ENCODE measurements around the gene ZNF747. TPM values are rescaled to one million over a fixed set of nuclear protein-coding genes. Genes with fewer than 3 reads are reported as not detected.

ZNF747 gene
- total and polyA plus RNA-seq, 3 experiments from 2014 or later = 8.4 to 17.0 (median 13.5) TPM

GRCh38 chr16:30519120-30520049 lies 15.3 kb downstream of the ZNF747 start:
- no peaks in the 10 kb centered on the region for H3K4me1 ChIP-seq (ENCODE audit: insufficient read depth, low read length)
- H3K36me3 ChIP-seq (ENCODE audit: insufficient read depth, low read length) = peaks cover 51% of the 10 kb centered on the region
- H3K27ac Mint-ChIP-seq = peak overlapping the region; percentile 20 to 94 (median 65)
- H3K4me3 ChIP-seq (ENCODE audit: low read length) = no peak overlapping the region
- H3K4me1 Mint-ChIP-seq = peaks cover 13 to 29% (median 20%) of the 10 kb centered on the region in 3 donors
- H3K9me3 Mint-ChIP-seq = no peaks in the 10 kb centered on the region
- no peaks in the 10 kb centered on the region for H3K9me3 ChIP-seq (ENCODE audit: low read length)
- ChIA-PET CTCF (interaction anchor here (0.8 to 1.5 kb wide), 3 partner anchors 9 to 38 kb away, joined by 3 to 4 read pairs (median 3); no protein-coding TSS in a partner anchor), POLR2A (interaction anchor here (1.2 kb wide), 1 partner anchor 40 kb away, joined by 6 read pairs; no protein-coding TSS in a partner anchor)
- H3K27me3 ChIP-seq (ENCODE audit: insufficient read depth, low read length, poor library complexity, severe bottlenecking) = no peaks in the 10 kb centered on the region
- DNase-seq = peak in 1 of 5 donors; percentile 16
- no peak overlapping the region for H3K27ac ChIP-seq (ENCODE audit: low read depth, low read length)
- H3K4me3 Mint-ChIP-seq = peak overlapping the region in 5 of 7 donors; percentile 8 to 59 (median 15)
- peaks cover 11 to 77% (median 13%) of the 10 kb centered on the region in 3 donors for H3K36me3 Mint-ChIP-seq
- peaks cover 0 to 1% of the 10 kb centered on the region in 2 donors for H3K27me3 Mint-ChIP-seq

- H3K9me3 ChIP-seq (ENCODE audit: low read length) = no peaks in the 10 kb centered on the region
- no peak for DNase-seq
- Mint-ChIP-seq H3K4me1 (peaks cover 13 to 31% (median 20%) of the 10 kb centered on the region in 3 donors), H3K27me3 (peaks cover 0 to 1% of the 10 kb centered on the region in 2 donors), H3K36me3 (peaks cover 13 to 84% (median 16%) of the 10 kb centered on the region in 3 donors), H3K27ac (peak overlapping the region in 5 of 8 donors; percentile 42 to 93 (median 52)), H3K4me3 (peak overlapping the region in 1 of 7 donors; percentile 28), H3K9me3 (no peaks in the 10 kb centered on the region)
- no peak overlapping the region for H3K27ac ChIP-seq (ENCODE audit: low read depth, low read length)
- H3K4me3 ChIP-seq (ENCODE audit: low read length) = no peak overlapping the region
- ChIA-PET POLR2A (interaction anchor here (0.6 to 1.7 kb wide), 4 partner anchors 9 to 59 kb away, joined by 3 to 6 read pairs (median 4); no protein-coding TSS in a partner anchor), CTCF (interaction anchor here (1.2 to 1.5 kb wide), 2 partner anchors 17 to 39 kb away, joined by 3 to 4 read pairs; no protein-coding TSS in a partner anchor)
- no peaks in the 10 kb centered on the region for H3K27me3 ChIP-seq (ENCODE audit: insufficient read depth, low read length, poor library complexity, severe bottlenecking)
- no peaks in the 10 kb centered on the region for H3K4me1 ChIP-seq (ENCODE audit: insufficient read depth, low read length)
- peaks cover 55% of the 10 kb centered on the region for H3K36me3 ChIP-seq (ENCODE audit: insufficient read depth, low read length)
These were observed 16.1 kb downstream of the ZNF747 start for GRCh38 chr16:30518552-30518951.

DNA sequence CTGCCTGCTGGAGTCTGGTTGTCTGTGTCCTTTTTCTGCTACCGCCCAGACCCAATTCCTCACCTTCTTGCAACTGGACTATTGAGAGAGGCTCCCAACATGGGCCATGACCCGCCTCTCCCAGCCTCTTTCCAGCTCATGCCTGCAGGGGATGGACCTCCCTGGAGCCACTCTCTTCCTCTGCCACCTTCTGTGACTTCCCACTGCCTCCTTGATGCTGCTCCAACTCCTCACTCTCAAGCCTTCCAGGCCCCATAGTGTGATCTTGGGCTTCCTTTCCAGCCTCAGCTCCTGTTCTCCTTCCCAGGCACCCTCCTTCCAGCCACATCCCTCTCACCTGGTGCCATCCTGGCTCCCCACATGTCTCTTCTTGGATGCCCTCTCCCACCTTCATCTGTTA lies 19.4 kb downstream of the ZNF747 start:
- Histone ChIP-seq H3K27ac (ENCODE audit: low read depth, low read length) (no peak overlapping the region), H3K36me3 (ENCODE audit: insufficient read depth, low read length) (peaks cover 84% of the 10 kb centered on the region), H3K4me3 (ENCODE audit: low read length) (no peak overlapping the region), H3K9me3 (ENCODE audit: low read length) (no peaks in the 10 kb centered on the region), H3K4me1 (ENCODE audit: insufficient read depth, low read length) (no peaks in the 10 kb centered on the region), H3K27me3 (ENCODE audit: insufficient read depth, low read length, poor library complexity, severe bottlenecking) (no peaks in the 10 kb centered on the region)
- Mint-ChIP-seq H3K4me1 (peaks cover 14 to 37% (median 24%) of the 10 kb centered on the region in 3 donors), H3K27ac (peak overlapping the region in 7 of 8 donors; percentile 39 to 91 (median 79)), H3K36me3 (peaks cover 30 to 96% (median 38%) of the 10 kb centered on the region in 3 donors), H3K4me3 (no peak overlapping the region), H3K27me3 (peaks cover 0 to 1% of the 10 kb centered on the region in 2 donors), H3K9me3 (no peaks in the 10 kb centered on the region)
- no peak for DNase-seq
- CTCF ChIA-PET = interaction anchor here (2.0 kb wide), 1 partner anchor 85 kb away, joined by 6 read pairs; the partner anchor contains the start of gene DCTPP1
- POLR2A ChIA-PET = interaction anchor here (0.7 to 1.0 kb wide), 3 partner anchors 14 to 43 kb away, joined by 3 to 11 read pairs (median 3); partner anchors contain the start of gene ZNF764

- Mint-ChIP-seq H3K4me1 (peaks cover 5 to 26% (median 13%) of the 10 kb centered on the region in 3 donors), H3K27me3 (no peaks in the 10 kb centered on the region), H3K4me3 (no peak overlapping the region), H3K9me3 (no peaks in the 10 kb centered on the region), H3K36me3 (peaks cover 19 to 87% (median 29%) of the 10 kb centered on the region in 3 donors), H3K27ac (peak overlapping the region in 5 of 8 donors; percentile 17 to 74 (median 66))
- Histone ChIP-seq H3K4me3 (ENCODE audit: low read length) (no peak overlapping the region), H3K27ac (ENCODE audit: low read depth, low read length) (no peak overlapping the region), H3K4me1 (ENCODE audit: insufficient read depth, low read length) (no peaks in the 10 kb centered on the region), H3K9me3 (ENCODE audit: low read length) (no peaks in the 10 kb centered on the region), H3K36me3 (ENCODE audit: insufficient read depth, low read length) (peaks cover 73% of the 10 kb centered on the region), H3K27me3 (ENCODE audit: insufficient read depth, low read length, poor library complexity, severe bottlenecking) (no peaks in the 10 kb centered on the region)
- POLR2A ChIA-PET = interaction anchor here (1.3 kb wide), 1 partner anchor 35 kb away, joined by 5 read pairs; no protein-coding TSS in a partner anchor
- DNase-seq = no peak
- CTCF ChIA-PET = interaction anchor here (0.7 to 1.1 kb wide), 2 partner anchors 81 to 115 kb away, joined by 3 to 4 read pairs; partner anchors contain the start of gene DCTPP1
These were observed 23.1 kb downstream of the ZNF747 start for GRCh38 chr16:30511509-30511908.

- ChIA-PET POLR2A (interaction anchor here (0.6 to 0.8 kb wide), 2 partner anchors 29 to 95 kb away, joined by 3 to 6 read pairs; no protein-coding TSS in a partner anchor), CTCF (interaction anchor here (1.3 kb wide), 1 partner anchor 81 kb away, joined by 5 read pairs; the partner anchor contains the start of gene DCTPP1)
- Histone ChIP-seq H3K27ac (ENCODE audit: low read depth, low read length) (peak overlapping the region; percentile 2), H3K4me3 (ENCODE audit: low read length) (no peak overlapping the region), H3K9me3 (ENCODE audit: low read length) (no peaks in the 10 kb centered on the region), H3K36me3 (ENCODE audit: insufficient read depth, low read length) (peaks cover 66% of the 10 kb centered on the region), H3K27me3 (ENCODE audit: insufficient read depth, low read length, poor library complexity, severe bottlenecking) (no peaks in the 10 kb centered on the region), H3K4me1 (ENCODE audit: insufficient read depth, low read length) (no peaks in the 10 kb centered on the region)
- DNase-seq = no peak
- Mint-ChIP-seq H3K4me1 (peaks cover 4 to 25% (median 13%) of the 10 kb centered on the region in 3 donors), H3K9me3 (no peaks in the 10 kb centered on the region), H3K4me3 (no peak overlapping the region), H3K27me3 (no peaks in the 10 kb centered on the region), H3K27ac (peak overlapping the region in 6 of 8 donors; percentile 32 to 96 (median 55)), H3K36me3 (peaks cover 20 to 84% (median 28%) of the 10 kb centered on the region in 3 donors)
These were observed 24.2 kb downstream of the ZNF747 start for GRCh38 chr16:30510376-30510938.

- Histone ChIP-seq H3K36me3 (ENCODE audit: insufficient read depth, low read length) (peaks cover 72% of the 10 kb centered on the region), H3K27ac (ENCODE audit: low read depth, low read length) (no peak overlapping the region), H3K27me3 (ENCODE audit: insufficient read depth, low read length, poor library complexity, severe bottlenecking) (no peaks in the 10 kb centered on the region), H3K9me3 (ENCODE audit: low read length) (no peaks in the 10 kb centered on the region), H3K4me1 (ENCODE audit: insufficient read depth, low read length) (no peaks in the 10 kb centered on the region), H3K4me3 (ENCODE audit: low read length) (no peak overlapping the region)
- H3K9me3 Mint-ChIP-seq = no peaks in the 10 kb centered on the region
- ChIA-PET POLR2A (interaction anchor here (0.6 to 0.8 kb wide), 3 partner anchors 18 to 37 kb away, joined by 5 to 6 read pairs (median 6); no protein-coding TSS in a partner anchor), CTCF (interaction anchor here (0.8 to 1.3 kb wide), 2 partner anchors 8 to 79 kb away, joined by 3 to 5 read pairs; partner anchors contain the start of gene DCTPP1)
- H3K4me3 Mint-ChIP-seq = no peak overlapping the region
- peaks cover 3 to 24% (median 13%) of the 10 kb centered on the region in 3 donors for H3K4me1 Mint-ChIP-seq
- no peak for DNase-seq
- no peaks in the 10 kb centered on the region for H3K27me3 Mint-ChIP-seq
- H3K36me3 Mint-ChIP-seq = peaks cover 25 to 83% (median 28%) of the 10 kb centered on the region in 3 donors
- peak overlapping the region in 5 of 8 donors; percentile 21 to 89 (median 43) for H3K27ac Mint-ChIP-seq
These were observed 25.4 kb downstream of the ZNF747 start for GRCh38 chr16:30509081-30509765.

Measured in CD8-positive, alpha-beta memory T cell (primary cell).